ENCODE data around the gene GTPBP4.
"Not testable (repeated sequence)": the region's sequence is repeated elsewhere in the genome, so short reads cannot be mapped to it uniquely, and the experiment has no call there.

GTPBP4 gene

GRCh38 chr10:992871-993270 lies 4.6 kb downstream of the GTPBP4 start:
- no peak for DNase-seq

GRCh38 chr10:994836-995558 lies 6.8 kb downstream of the GTPBP4 start:
- DNase-seq: no peak

- DNase-seq: no peak
Observed at GRCh38 chr10:995559-995926, 7.3 kb downstream of the GTPBP4 start.

- no peak for DNase-seq
Observed at GRCh38 chr10:996031-996430, 7.8 kb downstream of the GTPBP4 start.

- DNase-seq: no peak
Observed at GRCh38 chr10:997266-998022, 9.2 kb downstream of the GTPBP4 start.

- no peak for DNase-seq
Observed at GRCh38 chr10:1002425-1003006, 14.3 kb downstream of the GTPBP4 start.

GRCh38 chr10:1003884-1004670 lies 15.8 kb downstream of the GTPBP4 start:
- no peak for DNase-seq

- DNase-seq: no peak
Observed at GRCh38 chr10:1006573-1006972, 18.3 kb downstream of the GTPBP4 start.

- DNase-seq: no peak
Observed at GRCh38 chr10:1007583-1007982, 19.3 kb downstream of the GTPBP4 start.

GRCh38 chr10:1009071-1009494 lies 20.8 kb downstream of the GTPBP4 start:
- no peak for DNase-seq

GRCh38 chr10:1009947-1010346 lies 21.7 kb downstream of the GTPBP4 start:
- DNase-seq: not testable (repeated sequence)

GRCh38 chr10:1010703-1011102 lies 22.5 kb downstream of the GTPBP4 start:
- DNase-seq: no peak

- no peak for DNase-seq
Observed at GRCh38 chr10:1011696-1012095, 23.5 kb downstream of the GTPBP4 start.

GRCh38 chr10:1015688-1016087 lies 27.5 kb downstream of the GTPBP4 start:
- DNase-seq: no peak

- no peak for DNase-seq
Observed at GRCh38 chr10:1019362-1019761, 31.1 kb downstream of the GTPBP4 start.

- DNase-seq: no peak
Observed at GRCh38 chr10:1020460-1020859, 32.2 kb downstream of the GTPBP4 start.

- no peak for DNase-seq
Observed at GRCh38 chr10:1020958-1021357, 32.7 kb downstream of the GTPBP4 start.

- DNase-seq: no peak
Observed at GRCh38 chr10:1022413-1022812, 34.2 kb downstream of the GTPBP4 start.

- no peak for DNase-seq
Observed at GRCh38 chr10:1024103-1024502, 35.9 kb downstream of the GTPBP4 start.

- DNase-seq: no peak
Observed at GRCh38 chr10:1025683-1026082, 37.4 kb downstream of the GTPBP4 start, which contains the start of gene IDI2. TSS of gene IDI2 (minus strand) at chr10:1025859. CDS start at chr10:1024723, 1,136 bp downstream.

- DNase-seq: no peak
Observed at GRCh38 chr10:1026578-1026977, 38.3 kb downstream of the GTPBP4 start.

- no peak for DNase-seq
Observed at GRCh38 chr10:1029838-1030237, 41.6 kb downstream of the GTPBP4 start.

- DNase-seq: no peak
Observed at GRCh38 chr10:1033601-1034000, 45.4 kb downstream of the GTPBP4 start.
